ENCODE data around the gene CCDC9.
A peak's percentile ranks its signal among the peaks of the same experiment; 100 is the strongest.
"Not testable (repeated sequence)": the region's sequence is repeated elsewhere in the genome, so short reads cannot be mapped to it uniquely, and the experiment has no call there.

Gene CCDC9

GRCh38 chr19:47232422-47233211 is 23.7 kb upstream of the CCDC9 start:
- peak; percentile 70 for DNase-seq

GRCh38 chr19:47236072-47236675 is 20.2 kb upstream of the CCDC9 start:
- DNase-seq: no peak

DNA sequence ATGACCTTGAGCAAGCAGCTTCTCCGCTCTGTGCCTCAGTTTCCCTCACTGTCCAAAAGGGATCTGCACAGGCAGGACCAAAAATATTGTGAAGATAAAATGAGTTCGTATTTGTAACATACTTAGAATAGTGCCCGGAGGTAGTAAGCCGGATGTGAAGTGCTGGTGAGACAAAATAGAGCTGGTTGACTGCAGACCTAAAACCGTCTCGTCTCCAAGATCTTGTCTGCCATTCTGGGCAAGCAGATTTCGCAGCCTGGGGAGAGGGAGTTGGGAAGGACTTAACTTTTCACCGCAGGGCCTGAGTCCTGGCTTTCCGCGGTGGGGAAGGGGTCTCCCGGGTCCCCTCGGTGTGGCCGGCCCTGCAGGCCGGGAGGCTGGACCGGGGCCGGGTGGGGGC is 17.2 kb upstream of the CCDC9 start:
- DNase-seq: no peak

- DNase-seq: peak; percentile 70
These were observed 16.6 kb upstream of the CCDC9 start for GRCh38 chr19:47239610-47240296.

DNA sequence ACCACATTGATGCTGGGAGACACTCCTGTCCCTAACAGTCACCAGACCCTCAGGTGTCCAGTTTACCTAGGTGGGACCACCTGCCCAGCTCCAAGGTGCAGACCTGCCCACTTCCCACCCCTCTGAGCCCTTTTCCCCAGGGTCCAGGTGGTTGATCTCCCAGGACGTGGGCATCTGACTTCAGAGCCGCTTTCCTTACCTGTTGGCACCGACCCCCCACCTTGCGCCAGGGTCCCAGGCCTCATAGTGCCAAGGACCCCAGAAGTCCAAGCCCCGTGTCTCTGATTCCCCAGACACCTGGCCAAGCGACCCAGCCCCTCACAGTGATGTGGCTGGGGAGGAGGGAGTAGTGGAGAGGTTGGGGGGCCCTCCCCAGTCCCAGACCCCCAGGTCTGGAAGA is 15.8 kb upstream of the CCDC9 start:
- DNase-seq: no peak

- peak; percentile 97 for DNase-seq
These were observed 15.1 kb upstream of the CCDC9 start for GRCh38 chr19:47240996-47241918.

DNA sequence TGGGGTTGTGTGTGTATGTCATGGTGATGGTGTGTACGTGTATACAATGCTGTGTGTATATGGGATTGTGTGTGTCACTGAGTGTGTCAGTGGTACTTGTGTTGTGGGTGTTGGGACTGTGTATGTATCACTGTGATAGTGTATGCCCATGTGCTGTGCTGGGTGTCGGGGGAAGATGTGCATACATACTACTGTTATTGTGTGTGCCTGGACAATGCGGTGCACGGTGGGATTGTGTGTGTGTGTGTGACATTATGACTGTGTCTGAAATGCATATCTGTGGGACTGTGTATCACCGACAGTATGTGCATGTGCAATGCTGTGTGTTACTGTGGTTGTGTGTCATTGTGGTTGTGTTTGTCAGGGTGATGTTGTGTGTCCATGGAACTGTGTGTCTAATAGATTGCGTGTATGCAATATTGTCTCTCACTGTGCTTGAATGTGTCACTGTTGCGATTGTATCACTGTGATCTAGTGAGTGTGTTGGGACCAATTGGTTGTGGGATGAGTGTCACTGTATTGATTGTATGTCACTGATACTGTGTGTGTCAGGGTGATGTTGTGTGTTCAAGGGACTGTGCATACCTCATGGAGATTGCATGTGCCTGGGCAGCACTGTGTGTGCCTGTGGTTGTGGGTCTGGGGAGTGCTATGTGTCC is 14.3 kb upstream of the CCDC9 start:
- DNase-seq: no peak

- no peak for DNase-seq
These were observed 13.0 kb upstream of the CCDC9 start for GRCh38 chr19:47243364-47243775.

DNA sequence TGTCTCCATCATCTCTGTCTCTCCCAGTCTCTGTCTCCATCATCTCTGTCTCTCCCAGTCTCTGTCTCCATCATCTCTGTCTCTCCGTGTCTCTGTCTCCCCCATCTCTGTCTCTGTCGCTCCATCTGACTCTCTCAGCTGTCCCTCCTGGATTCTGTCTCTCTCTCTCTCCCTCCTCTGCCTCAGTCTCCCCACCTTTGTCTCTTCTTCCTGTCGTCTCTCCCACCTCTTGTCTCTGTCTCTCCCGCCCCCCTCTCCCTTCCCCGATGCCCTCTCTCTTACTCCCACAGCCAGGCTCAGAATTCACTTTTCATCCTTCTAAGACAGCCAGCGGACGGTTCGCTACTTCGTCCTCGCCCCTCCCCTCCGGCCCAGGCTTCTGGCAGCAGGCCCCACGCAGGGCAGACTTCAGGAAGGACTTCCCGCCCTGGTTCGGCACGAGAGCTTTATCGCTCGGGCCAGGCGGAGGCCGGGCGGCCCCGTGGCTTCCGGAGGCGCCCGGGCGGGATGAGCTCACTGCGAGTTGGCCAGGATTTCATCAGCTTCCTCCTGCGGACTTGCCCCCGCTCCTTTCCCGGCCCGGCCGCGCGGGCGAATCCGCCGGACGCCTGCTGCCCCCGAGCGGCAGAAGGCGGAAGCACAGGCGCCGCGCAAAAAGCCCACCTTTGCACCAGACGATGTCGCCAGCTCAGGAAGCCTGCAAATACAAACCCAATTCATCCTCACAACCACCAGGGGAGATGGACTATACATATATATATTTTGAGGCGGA is 12.4 kb upstream of the CCDC9 start:
- peak; percentile 99 for DNase-seq

DNA sequence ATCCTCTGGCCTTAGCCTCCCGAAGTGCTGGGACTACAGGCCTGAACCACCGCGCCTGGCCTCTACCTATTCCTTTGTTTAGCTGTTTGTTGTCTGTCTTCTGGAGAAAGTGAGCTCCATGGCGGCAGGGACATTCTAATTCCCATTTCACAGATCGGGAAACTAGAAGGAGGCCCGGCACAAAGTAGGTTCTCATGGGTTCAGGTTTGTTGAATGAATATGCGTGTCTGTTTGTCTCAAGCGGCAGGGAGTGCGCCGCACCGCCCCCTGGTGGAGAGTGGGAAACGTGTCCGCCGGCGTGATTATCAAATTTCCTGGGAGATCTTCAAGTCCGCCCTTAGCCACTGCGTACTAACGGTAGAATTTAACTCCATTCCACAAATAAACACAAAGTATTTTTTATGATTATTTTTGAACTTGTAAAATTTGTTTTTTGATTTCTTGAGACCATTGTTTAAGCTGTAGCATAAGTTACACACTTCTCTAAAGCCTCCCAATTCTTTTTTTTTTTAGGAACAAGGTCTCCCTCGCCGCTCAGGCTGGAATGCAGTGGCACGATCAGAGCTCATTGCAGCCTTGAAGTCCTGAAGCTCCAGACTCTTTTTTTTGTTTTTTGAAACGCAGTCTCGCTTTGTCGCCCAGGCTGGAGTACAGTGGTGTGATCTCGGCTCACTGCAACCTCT is 8.9 kb upstream of the CCDC9 start:
- peak; percentile 82 for DNase-seq

DNA sequence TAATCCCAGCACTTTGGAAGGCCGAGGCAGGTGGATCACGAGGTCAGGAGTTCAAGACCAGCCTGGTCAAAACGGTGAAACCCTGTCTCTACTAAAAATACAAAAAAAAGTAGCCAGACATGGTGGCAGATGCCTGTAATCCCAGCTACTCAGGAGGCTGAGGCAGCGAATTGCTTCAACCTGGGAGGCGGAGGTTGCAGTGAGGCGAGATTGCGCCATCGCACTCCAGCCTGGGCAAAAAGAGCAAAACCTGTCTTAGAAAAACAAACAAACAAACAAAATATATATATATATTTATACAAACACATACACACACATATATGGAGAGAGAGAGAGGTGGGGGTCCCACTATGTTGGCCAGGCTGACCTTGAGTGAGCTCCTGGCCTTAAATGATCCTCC is 3.3 kb upstream of the CCDC9 start:
- not testable (repeated sequence) for DNase-seq

DNA sequence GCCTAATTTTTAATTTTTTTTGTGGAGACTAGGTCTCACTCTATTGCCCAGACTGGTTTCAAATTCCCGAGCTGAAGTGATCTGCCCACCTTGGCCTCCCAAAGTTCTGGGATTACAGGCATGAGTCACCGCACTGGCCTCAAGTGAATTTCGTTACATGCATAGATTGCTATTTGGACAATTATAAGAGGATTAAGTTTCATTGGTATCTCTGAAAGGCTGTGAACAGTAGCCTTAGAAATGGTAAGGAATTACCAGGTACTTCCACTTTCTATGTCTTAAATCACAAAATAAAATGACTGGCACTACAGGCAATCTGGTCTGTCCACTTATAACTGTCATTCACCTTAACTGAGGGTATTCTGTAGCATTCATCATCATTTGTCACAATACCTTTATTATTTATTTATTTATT is 2.9 kb upstream of the CCDC9 start:
- DNase-seq: peak; percentile 80

GRCh38 chr19:47253970-47254369 is 2.4 kb upstream of the CCDC9 start:
- DNase-seq: peak; percentile 36

DNA sequence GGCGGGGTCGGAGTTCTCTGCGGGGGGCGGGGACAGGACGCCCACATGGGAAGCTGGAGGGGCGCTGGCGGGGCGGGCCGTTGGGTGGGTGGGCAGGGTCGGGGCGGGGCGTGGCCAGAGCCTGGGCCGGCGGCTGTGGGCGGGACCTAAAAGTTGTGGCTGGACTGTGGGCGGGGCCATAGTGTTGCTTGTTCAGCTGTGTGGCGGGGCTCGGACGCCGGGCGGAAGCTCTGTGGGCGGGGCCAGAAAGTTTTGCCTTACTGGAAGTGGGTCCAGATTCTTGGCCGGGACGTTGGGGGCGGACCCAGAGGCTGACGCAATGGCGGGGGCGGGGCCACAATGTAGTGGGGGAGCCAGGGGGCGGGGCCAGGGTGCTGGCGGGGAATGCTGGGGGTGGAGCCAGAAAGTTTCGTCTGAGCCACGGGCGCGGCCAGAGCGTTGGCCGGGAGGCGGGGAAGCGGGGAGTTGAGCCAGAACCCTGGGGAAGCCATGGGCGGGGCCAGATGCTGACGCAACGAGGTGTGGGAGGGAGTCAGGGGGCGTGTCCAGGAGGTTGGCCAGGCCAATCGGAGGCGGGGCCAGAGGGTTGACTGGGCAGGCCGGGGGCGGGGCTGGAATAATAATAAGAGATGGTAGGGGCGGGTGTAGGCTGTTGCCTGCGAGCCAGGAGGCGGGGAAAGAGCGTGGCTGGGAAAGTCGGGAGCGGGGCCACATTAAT is 527 bp downstream of the CCDC9 start:
- DNase-seq: peak; percentile 100

- no peak for DNase-seq
These were observed 1.3 kb downstream of the CCDC9 start for GRCh38 chr19:47257411-47258169.

DNA sequence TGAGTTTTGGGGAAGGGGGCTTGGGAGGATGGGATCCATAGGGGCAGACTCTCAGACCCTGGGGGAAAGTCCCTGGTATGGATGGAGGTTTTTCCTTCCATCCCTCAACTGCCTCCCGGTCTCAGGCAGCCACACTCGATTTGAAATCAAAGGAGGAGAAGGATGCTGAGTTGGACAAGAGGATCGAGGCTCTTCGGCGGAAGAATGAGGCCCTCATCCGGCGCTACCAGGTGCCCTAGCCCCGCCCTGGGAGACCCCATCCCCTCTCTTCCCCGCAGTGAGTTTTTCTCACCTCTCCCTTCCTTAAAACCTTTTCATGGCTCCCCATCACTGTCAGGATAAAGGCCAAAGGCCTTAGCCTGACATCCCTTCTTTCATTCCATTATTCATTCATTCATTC is 2.1 kb downstream of the CCDC9 start:
- no peak for DNase-seq

DNA sequence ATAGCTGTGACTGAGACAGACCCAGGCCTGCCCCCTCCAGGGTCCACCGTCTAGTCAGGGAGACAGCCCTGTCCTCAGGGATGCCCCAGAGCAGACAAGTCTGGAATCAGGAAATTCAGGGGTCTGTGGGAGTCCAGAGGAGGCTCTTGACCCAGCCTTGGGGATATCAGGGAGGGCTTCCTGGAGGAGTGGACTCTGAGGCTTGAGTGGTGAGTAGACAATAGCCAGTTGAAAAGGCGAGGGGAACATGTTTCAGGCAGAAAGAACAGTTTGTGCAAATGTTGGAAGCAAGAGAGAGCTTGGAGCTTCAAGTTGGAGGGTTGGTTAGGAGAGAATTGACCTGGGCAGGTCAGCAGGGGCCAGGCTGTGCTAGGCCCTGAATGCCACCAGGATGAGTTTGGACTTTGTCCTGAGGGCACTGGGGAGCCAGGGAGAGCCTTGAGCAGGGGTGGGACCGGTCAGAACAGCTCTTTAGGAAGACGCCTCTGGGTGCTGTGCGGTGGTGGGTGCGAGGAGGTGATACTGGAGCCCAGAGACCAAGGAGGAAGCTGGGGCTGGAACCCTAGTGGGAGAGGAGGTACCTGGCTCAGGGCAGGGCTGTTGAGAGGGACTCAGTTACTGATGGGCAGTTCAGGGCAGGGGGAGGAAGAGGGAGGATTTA is 2.7 kb downstream of the CCDC9 start:
- no peak for DNase-seq

DNA sequence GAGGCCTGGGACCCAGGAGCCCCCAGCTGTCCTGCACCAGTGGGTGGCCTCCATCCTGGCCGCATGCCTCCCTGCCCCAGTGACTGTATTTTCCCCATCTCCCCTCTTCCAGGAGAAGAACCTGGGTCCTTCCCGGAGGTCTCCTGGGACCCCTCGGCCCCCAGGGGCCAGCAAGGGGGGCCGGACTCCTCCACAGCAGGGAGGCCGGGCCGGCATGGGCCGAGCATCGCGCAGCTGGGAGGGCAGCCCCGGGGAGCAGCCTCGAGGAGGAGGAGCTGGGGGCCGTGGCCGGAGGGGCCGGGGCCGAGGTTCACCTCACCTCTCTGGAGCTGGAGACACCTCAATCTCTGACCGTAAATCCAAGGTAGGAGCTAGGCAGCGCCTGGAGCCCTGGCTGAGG is 4.2 kb downstream of the CCDC9 start:
- DNase-seq: no peak
